Right atrium auricular region (tissue), 2 donors: ENCODE measurements around the gene HOXA2. TPM values are rescaled to one million over a fixed set of nuclear protein-coding genes. Genes with fewer than 3 reads are reported as not detected.

Source experiments
- DNase-seq: peaks from one replicate; pipeline ENCODE4 v3.0.0-alpha.2; 2019; ENCODE audit warnings: low spot score
- H3K27ac ChIP-seq, 2 donors: fragments of 200-600 bp; sonication (generic); 1 replicate in 1 of 2; 2 replicates in 1 of 2; pipeline ENCODE4 v1.5.1; 2016 to 2019
- H3K27me3 ChIP-seq, 2 donors: fragments of 200-600 bp; sonication (generic); one replicate each; pipeline versions ENCODE4 v1.5.1 to v1.6.0; 2017 to 2019
- H3K36me3 ChIP-seq: fragments of 200-600 bp; sonication (generic); one replicate; pipeline ENCODE4 v1.5.1; 2016
- H3K4me1 ChIP-seq, 2 donors: fragments of 200-600 bp; sonication (generic); one replicate each; pipeline versions ENCODE4 v1.5.1 to v1.6.0; 2017 to 2019
- H3K4me3 ChIP-seq, 2 donors: fragments of 200-600 bp; sonication (generic); 1 replicate in 1 of 2; 2 replicates in 1 of 2; pipeline ENCODE4 v1.5.1; 2017 to 2019; ENCODE audit warnings: mild to moderate bottlenecking in 1 of 2, moderate library complexity in 1 of 2
- H3K9me3 ChIP-seq, 2 donors: fragments of 200-600 bp; sonication (generic); one replicate each; pipeline ENCODE4 v1.5.1; 2019
- total RNA-seq, 2 donors: library from RNA; depleted of rRNA; stranded (reverse); fragments of >200 nt; gene quantifications; one replicate each; pipeline ENCODE4 v1.1.0, GENCODE V29; 2016
- TF ChIP-seq, protein P1 (sequence below), 2 donors: fragments of 200-600 bp; sonication (generic); IDR thresholded peaks; one replicate each; pipeline ENCODE4 v1.5.1; 2019; ENCODE audit warnings: antibody characterized with exemption in 2 of 2

HOXA2 gene
- total RNA-seq, 2 donors from 2014 or later = 0.16 to 0.33 TPM

DNA sequence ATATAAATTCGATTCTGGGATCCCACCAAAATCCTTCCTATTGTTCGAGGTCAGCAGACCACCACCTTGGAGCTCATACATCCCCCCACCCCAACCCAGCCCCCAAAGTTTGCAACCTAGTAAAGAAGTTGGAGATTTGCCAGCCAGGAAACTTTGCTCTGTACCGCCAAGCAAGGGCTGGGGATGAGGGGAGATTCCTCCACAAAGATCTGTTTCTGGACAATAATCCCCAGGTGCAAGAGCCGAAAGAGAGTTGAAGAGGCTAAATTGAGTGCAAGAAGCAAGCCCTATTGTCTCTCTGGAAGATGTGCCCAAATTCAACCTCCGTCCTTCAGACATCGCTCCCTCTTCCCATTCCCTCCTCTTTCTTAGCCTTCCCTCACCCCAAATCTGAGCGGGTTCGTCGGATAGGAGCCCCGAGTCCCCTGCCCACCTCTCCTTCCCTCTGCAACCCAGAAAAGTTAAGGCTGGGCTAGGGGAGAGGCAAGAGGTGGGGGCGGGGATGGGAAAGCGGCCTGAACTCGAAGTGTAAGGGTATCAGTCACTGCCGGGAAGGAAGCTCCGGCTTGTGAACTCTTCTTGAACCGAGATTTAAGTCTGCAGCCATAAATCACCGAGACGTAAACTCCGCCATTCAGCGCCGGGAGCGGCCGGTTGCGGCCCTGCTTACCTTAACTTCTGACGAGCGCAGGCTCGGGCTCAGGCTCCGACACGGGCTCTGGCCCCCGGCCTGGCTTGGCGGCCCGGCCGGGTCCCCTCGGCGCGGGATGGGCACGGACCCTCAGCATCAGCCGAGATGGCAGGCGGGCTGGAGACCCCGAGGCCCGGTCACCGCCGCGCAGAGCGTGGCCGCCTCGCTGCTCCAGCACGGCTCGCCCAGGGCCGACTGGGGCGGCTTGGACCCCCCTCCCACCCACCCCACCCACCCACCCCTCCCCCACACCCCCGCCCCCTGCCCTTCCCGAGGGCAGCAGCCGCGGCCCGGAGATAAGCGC is 10.8 kb upstream of the HOXA2 start:
- TF ChIP-seq, protein P1, sequence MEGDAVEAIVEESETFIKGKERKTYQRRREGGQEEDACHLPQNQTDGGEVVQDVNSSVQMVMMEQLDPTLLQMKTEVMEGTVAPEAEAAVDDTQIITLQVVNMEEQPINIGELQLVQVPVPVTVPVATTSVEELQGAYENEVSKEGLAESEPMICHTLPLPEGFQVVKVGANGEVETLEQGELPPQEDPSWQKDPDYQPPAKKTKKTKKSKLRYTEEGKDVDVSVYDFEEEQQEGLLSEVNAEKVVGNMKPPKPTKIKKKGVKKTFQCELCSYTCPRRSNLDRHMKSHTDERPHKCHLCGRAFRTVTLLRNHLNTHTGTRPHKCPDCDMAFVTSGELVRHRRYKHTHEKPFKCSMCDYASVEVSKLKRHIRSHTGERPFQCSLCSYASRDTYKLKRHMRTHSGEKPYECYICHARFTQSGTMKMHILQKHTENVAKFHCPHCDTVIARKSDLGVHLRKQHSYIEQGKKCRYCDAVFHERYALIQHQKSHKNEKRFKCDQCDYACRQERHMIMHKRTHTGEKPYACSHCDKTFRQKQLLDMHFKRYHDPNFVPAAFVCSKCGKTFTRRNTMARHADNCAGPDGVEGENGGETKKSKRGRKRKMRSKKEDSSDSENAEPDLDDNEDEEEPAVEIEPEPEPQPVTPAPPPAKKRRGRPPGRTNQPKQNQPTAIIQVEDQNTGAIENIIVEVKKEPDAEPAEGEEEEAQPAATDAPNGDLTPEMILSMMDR (IDR thresholded peaks at IDR 0.05) = no peak
- peaks cover 0 to 27% of the 10 kb centered on the region in 2 donors for H3K4me1 ChIP-seq
- peak overlapping the region; percentile 71 to 73 for H3K27ac ChIP-seq
- no peaks in the 10 kb centered on the region for H3K36me3 ChIP-seq
- H3K27me3 ChIP-seq = peaks cover 9 to 39% of the 10 kb centered on the region in 2 donors
- DNase-seq = no peak
- no peaks in the 10 kb centered on the region for H3K9me3 ChIP-seq
- H3K4me3 ChIP-seq = peak overlapping the region; percentile 33 to 49

DNA sequence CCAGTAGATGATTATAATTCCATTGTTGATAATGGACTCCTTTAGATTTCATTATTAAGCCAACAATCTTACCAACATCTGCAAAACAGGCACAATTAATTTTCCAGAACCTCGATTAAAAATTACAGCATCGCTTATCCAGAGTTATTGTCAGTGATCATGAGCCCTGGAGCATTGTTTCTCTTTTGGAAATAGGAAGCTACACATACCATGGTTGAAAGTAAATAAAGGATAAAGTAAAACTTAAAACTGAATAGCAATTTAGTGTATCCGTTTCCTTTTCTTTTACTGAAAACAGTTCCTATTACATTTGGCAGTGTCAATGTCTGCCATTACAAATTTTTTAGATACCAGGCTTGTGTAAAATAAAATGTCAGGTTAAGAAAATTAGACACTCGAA is 9.9 kb upstream of the HOXA2 start:
- Histone ChIP-seq H3K27me3 (peaks cover 9 to 35% of the 10 kb centered on the region in 2 donors), H3K4me1 (peaks cover 0 to 18% of the 10 kb centered on the region in 2 donors), H3K4me3 (no peak overlapping the region), H3K9me3 (no peaks in the 10 kb centered on the region), H3K36me3 (no peaks in the 10 kb centered on the region), H3K27ac (no peak overlapping the region)
- no peak for DNase-seq
- TF ChIP-seq, protein P1 (IDR thresholded peaks at IDR 0.05) = no peak

DNA sequence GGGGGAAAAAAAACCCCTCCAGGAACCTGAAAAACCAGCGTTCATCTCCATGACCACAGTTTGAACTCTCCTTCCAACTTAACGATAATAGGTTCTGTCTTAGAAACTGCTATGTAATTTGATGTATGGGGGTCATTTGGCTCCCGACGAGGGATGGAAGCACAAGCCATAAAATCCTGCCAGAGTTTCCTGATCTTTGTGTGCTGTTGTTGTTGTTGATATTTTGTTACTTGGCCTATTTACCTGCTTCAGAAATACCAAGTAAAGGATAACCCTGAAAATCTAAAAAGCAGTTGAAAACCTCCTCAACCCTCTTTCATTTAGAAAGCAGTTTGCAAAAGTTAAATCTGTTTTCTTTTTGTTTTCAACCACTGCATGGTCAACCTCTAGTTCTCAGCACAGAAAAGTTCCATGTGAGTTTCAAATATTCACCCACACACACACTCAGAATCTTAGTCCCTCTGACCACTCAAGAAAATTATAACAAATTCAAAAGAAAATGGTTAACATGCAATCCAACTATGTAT is 9.3 kb upstream of the HOXA2 start:
- Histone ChIP-seq H3K36me3 (no peaks in the 10 kb centered on the region), H3K27me3 (peaks cover 9 to 36% of the 10 kb centered on the region in 2 donors), H3K9me3 (no peaks in the 10 kb centered on the region), H3K4me3 (no peak overlapping the region), H3K27ac (peak overlapping the region in 1 of 2 donors; percentile 8), H3K4me1 (peaks cover 0 to 15% of the 10 kb centered on the region in 2 donors)
- TF ChIP-seq, protein P1 (IDR thresholded peaks at IDR 0.05) = no peak
- DNase-seq = no peak

DNA sequence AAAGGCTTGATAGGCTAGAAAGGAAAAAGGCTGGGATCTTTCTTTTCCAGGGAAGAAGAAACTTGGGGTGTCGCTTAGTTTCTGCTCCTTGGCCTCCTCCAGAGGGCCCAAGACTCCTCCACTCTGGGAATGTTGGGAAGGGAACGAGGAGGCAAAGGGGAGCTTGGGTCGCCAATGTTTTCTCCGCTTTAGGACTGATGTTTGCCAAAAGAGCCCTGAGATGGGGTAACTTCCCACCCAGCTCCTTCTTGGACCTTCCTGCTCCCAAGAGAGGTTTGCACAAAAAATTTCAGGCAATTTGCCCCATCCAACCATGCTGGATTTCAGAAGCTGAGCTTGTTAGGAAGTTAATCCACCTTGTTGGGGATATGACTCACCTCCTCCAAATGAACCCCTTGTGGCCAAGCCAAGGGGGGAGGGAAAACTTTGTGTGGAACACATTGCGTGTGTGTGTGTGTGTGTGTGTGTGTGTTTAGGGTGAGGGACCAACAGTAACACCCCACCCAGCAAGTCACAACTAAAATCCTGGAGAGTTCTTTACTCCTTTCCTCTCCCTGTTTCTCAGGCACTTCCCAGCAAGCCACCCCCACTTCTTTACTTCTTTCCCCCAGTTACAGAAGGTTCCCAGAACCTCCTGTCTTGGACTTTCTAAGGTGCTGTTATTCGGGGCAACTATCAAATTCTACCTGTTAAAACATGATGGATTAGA is 8.7 kb upstream of the HOXA2 start:
- H3K27me3 ChIP-seq = peaks cover 9 to 42% of the 10 kb centered on the region in 2 donors
- H3K4me1 ChIP-seq = peaks cover 0 to 21% of the 10 kb centered on the region in 2 donors
- H3K9me3 ChIP-seq = no peaks in the 10 kb centered on the region
- TF ChIP-seq, protein P1 (IDR thresholded peaks at IDR 0.05) = no peak
- no peaks in the 10 kb centered on the region for H3K36me3 ChIP-seq
- H3K27ac ChIP-seq = peak overlapping the region in 1 of 2 donors; percentile 8
- H3K4me3 ChIP-seq = no peak overlapping the region
- no peak for DNase-seq

DNA sequence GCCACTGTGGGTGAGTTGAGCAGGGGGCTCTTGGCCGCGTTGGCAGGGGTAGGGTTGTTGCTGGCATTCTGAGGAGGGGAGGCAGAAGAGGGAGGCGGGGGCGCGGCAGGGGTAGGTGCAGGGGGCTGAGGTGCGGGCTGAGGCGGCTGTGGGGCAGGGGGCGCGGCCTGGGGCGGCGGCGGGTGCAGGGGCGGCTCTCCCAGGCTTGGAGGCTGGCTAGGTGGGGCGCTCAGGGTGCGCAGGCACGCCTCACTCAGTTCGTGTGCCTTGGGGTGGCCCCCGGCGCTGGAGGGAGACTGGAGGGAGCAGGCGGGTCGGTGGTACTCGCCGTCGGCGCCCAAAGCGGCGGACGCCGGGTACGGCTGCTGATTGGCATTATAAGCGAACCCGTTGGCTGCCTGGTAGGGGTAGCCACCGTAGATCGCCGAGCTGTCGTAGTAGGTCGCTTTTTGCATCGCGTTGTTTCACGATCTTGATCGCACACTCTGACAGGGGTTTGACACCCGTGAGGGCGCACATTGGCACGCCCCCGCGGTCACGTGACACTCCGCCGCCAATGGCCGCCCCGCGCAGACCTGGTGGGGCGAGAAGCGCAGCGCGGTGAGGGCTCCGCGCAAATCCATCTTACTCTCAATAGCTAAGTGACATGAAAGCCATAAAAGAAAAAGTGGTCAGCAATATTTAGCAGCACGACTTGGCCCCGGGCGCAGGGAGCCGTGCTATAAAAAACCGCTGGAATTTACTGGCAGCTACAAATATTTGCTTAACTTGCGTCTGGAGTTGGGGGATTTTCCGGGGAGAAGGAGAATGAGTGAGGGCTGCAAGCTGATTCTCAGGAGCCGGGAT is 7.9 kb upstream of the HOXA2 start:
- Histone ChIP-seq H3K27me3 (peaks cover 7 to 43% of the 10 kb centered on the region in 2 donors), H3K4me1 (peaks cover 0 to 15% of the 10 kb centered on the region in 2 donors), H3K27ac (no peak overlapping the region), H3K4me3 (no peak overlapping the region), H3K9me3 (no peaks in the 10 kb centered on the region), H3K36me3 (no peaks in the 10 kb centered on the region)
- TF ChIP-seq, protein P1 (IDR thresholded peaks at IDR 0.05) = no peak
- peak; percentile 50 for DNase-seq
